Osteoblast (primary cell): ENCODE measurements around the gene CHST15. TPM values are rescaled to one million over a fixed set of nuclear protein-coding genes. Genes with fewer than 3 reads are reported as not detected.
A peak's percentile ranks its signal among the peaks of the same experiment; 100 is the strongest.

ENCODE experiments used
- DNase-seq: peaks from one replicate; pipeline ENCODE4 v3.0.0; 2011; ENCODE audit warnings: low spot score, mixed read lengths; ENCODE audit not compliant: insufficient read length; ENCODE audit errors: missing footprints
- H2AFZ ChIP-seq: 2 replicates; pipeline ENCODE4 v1.6.0; 2011; ENCODE audit warnings: mild to moderate bottlenecking, low read length
- H3K27ac ChIP-seq: 2 replicates; pipeline ENCODE4 v1.5.1; 2011; ENCODE audit warnings: mild to moderate bottlenecking, low read depth, low read length, moderate library complexity
- H3K27me3 ChIP-seq: 2 replicates; pipeline ENCODE4 v1.6.0; 2012; ENCODE audit warnings: mild to moderate bottlenecking, control low read depth, inconsistent platforms, low read length, moderate library complexity; ENCODE audit not compliant: insufficient read depth
- H3K36me3 ChIP-seq: 2 replicates; pipeline ENCODE4 v1.5.1; 2011; ENCODE audit warnings: mild to moderate bottlenecking, low read length, control low read depth, moderate library complexity; ENCODE audit not compliant: insufficient read depth
- H3K4me1 ChIP-seq: 2 replicates; pipeline ENCODE4 v1.5.1; 2011; ENCODE audit warnings: mild to moderate bottlenecking, low read length, control low read depth, moderate library complexity; ENCODE audit not compliant: insufficient read depth
- H3K4me2 ChIP-seq: 2 replicates; pipeline ENCODE4 v1.6.0; 2011; ENCODE audit warnings: mild to moderate bottlenecking, low read length; ENCODE audit not compliant: insufficient read depth
- H3K4me3 ChIP-seq: fragments of 200-600 bp; sonication (generic); 3 replicates; pipeline ENCODE4 v1.5.1; 2012; ENCODE audit warnings: mild to moderate bottlenecking, low read length, inconsistent platforms; ENCODE audit not compliant: insufficient read depth
- H3K79me2 ChIP-seq: 2 replicates; pipeline ENCODE4 v1.6.0; 2012; ENCODE audit warnings: mild to moderate bottlenecking, low read length, control low read depth, inconsistent platforms; ENCODE audit not compliant: insufficient read depth
- H3K9me3 ChIP-seq: 2 replicates; pipeline ENCODE4 v1.5.1; 2011; ENCODE audit warnings: low read depth, low read length, control low read depth
- H4K20me1 ChIP-seq: 2 replicates; pipeline ENCODE4 v1.6.0; 2012; ENCODE audit warnings: mild to moderate bottlenecking, low read length, control low read depth; ENCODE audit not compliant: insufficient read depth
- total RNA-seq: library from RNA; depleted of rRNA; stranded (reverse); fragments of >200 nt; gene quantifications from 2 replicates; pipeline ENCODE4 v1.2.3, GENCODE V29; 2012
- TF ChIP-seq, protein P1 (sequence below): IDR thresholded peaks from 2 replicates; pipeline ENCODE4 v1.5.1; 2011; ENCODE audit warnings: mild to moderate bottlenecking, low read depth, low read length, moderate library complexity; ENCODE audit errors: extremely low read depth

Gene CHST15
- total RNA-seq, 1 donor: 22.8 TPM

- DNase-seq: peak; percentile 65
- Histone ChIP-seq H3K4me2 (no peak overlapping the region), H3K4me3 (no peak overlapping the region), H3K4me1 (peaks cover 4% of the 10 kb centered on the region), H3K79me2 (no peaks in the 10 kb centered on the region), H3K27me3 (no peaks in the 10 kb centered on the region), H3K27ac (no peak overlapping the region), H2AFZ (no peak overlapping the region), H4K20me1 (no peaks in the 10 kb centered on the region), H3K9me3 (no peaks in the 10 kb centered on the region), H3K36me3 (peaks cover 4% of the 10 kb centered on the region)
- TF ChIP-seq, protein P1, sequence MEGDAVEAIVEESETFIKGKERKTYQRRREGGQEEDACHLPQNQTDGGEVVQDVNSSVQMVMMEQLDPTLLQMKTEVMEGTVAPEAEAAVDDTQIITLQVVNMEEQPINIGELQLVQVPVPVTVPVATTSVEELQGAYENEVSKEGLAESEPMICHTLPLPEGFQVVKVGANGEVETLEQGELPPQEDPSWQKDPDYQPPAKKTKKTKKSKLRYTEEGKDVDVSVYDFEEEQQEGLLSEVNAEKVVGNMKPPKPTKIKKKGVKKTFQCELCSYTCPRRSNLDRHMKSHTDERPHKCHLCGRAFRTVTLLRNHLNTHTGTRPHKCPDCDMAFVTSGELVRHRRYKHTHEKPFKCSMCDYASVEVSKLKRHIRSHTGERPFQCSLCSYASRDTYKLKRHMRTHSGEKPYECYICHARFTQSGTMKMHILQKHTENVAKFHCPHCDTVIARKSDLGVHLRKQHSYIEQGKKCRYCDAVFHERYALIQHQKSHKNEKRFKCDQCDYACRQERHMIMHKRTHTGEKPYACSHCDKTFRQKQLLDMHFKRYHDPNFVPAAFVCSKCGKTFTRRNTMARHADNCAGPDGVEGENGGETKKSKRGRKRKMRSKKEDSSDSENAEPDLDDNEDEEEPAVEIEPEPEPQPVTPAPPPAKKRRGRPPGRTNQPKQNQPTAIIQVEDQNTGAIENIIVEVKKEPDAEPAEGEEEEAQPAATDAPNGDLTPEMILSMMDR: no peak
Measured at GRCh38 chr10:124012583-124012982, 80.8 kb downstream of the CHST15 start.

- peaks cover 4% of the 10 kb centered on the region for H3K4me1 ChIP-seq
- DNase-seq: peak; percentile 14
Measured at GRCh38 chr10:124012066-124012465, 81.3 kb downstream of the CHST15 start.

GRCh38 chr10:124011464-124011863 lies 81.9 kb downstream of the CHST15 start:
- Histone ChIP-seq H3K4me1 (peaks cover 4% of the 10 kb centered on the region), H3K9me3 (no peaks in the 10 kb centered on the region), H3K27ac (no peak overlapping the region), H2AFZ (peak overlapping the region; percentile 60), H4K20me1 (no peaks in the 10 kb centered on the region), H3K36me3 (peaks cover 4% of the 10 kb centered on the region), H3K27me3 (no peaks in the 10 kb centered on the region), H3K4me3 (no peak overlapping the region), H3K4me2 (no peak overlapping the region), H3K79me2 (no peaks in the 10 kb centered on the region)
- DNase-seq: peak; percentile 5
- TF ChIP-seq, protein P1: no peak

More at GRCh38 chr10:124012066-124012465, 81.3 kb downstream of the CHST15 start:
- Histone ChIP-seq H3K9me3 (no peaks in the 10 kb centered on the region), H4K20me1 (no peaks in the 10 kb centered on the region), H2AFZ (no peak overlapping the region), H3K36me3 (peaks cover 4% of the 10 kb centered on the region), H3K79me2 (no peaks in the 10 kb centered on the region), H3K27ac (no peak overlapping the region), H3K4me2 (no peak overlapping the region), H3K4me3 (no peak overlapping the region), H3K27me3 (no peaks in the 10 kb centered on the region)
- TF ChIP-seq, protein P1: no peak

GRCh38 chr10:124010563-124011131 lies 82.8 kb downstream of the CHST15 start:
- TF ChIP-seq, protein P1: no peak
- Histone ChIP-seq H3K4me1 (peaks cover 11% of the 10 kb centered on the region), H3K27ac (no peak overlapping the region), H4K20me1 (no peaks in the 10 kb centered on the region), H2AFZ (no peak overlapping the region), H3K9me3 (no peaks in the 10 kb centered on the region), H3K27me3 (no peaks in the 10 kb centered on the region), H3K4me2 (no peak overlapping the region), H3K4me3 (no peak overlapping the region), H3K36me3 (peaks cover 4% of the 10 kb centered on the region), H3K79me2 (no peaks in the 10 kb centered on the region)
- peak; percentile 30 for DNase-seq
